Sciatic nerve (tissue), 2 donors: ENCODE results near the gene HBEGF. TPM values are rescaled to one million over a fixed set of nuclear protein-coding genes. Genes with fewer than 3 reads are reported as not detected.

Experiments used
- ATAC-seq: fragments of 200-7000 bp; cut with Tn5 transposase; one replicate; pipeline ENCODE4 v1.9.1; 2020; ENCODE audit warnings: mild to moderate bottlenecking, moderate library complexity
- DNase-seq: peaks from one replicate; pipeline ENCODE4 v3.0.0-alpha.2; 2020; ENCODE audit warnings: low spot score
- intact Hi-C: fragments of 100-400 bp; cut with DNase I; formaldehyde crosslinking; loops from one replicate; pipeline ENCODE4 v1.14.2; 2022
- total RNA-seq: library from RNA; stranded (reverse); fragmentation: NEBNext Ultra II Directional; extraction: Animal tissue kit (Norgen Biotek cat#: 25700); gene quantifications from one replicate; pipeline ENCODE4 v1.2.1, GENCODE V29; 2021
- donor health status: DM: no; HTN: no; CAD: no.
- donor health status: DM: no; HTN: no; CAD: no.

Gene HBEGF
- total RNA-seq, 1 donor from 2014 or later = 21.1 TPM

DNA sequence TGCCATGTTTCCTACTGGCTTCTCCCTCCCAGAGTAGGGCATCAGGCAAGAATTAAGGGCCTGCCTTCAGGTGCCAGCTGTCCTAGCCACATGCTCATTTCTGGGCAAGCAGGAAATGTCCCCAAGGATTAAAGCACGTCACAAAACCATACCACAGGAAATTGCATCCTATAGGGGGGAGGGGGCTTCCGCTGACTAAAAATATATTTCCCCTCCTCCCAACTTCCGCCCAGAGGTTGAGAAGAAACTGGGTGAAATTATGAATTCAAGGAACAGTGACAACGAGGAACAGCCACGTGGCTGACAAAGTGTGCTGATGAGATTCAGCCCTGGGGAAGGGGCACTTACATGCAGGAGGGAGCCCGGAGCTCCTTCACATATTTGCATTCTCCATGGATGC is 4.1 kb downstream of the HBEGF start:
- intact Hi-C loops = no loop called here
- ATAC-seq = peak; percentile 28
- no peak for DNase-seq

DNA sequence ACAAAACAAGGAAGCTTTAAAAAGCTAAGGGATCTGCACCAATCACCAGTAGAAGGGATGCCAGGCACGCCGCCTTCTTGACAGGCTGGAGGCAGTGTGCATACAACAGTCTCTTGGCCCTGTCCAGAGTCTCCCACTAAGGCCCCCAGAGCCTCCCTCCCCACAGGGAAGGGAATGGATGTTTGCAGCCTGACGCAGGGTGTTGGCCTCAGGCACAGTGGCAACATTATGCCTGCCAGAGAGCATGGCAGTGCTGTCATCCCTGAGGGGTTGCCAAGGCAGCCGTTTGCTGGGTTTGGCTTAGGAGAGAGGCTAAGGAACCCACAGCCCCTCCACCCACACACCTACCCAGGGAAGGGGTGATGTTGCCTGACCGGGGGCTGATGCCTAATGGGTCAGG is 4.8 kb downstream of the HBEGF start:
- DNase-seq (peak; percentile 74), ATAC-seq (peak; percentile 55)
- intact Hi-C loops = no loop called here

DNA sequence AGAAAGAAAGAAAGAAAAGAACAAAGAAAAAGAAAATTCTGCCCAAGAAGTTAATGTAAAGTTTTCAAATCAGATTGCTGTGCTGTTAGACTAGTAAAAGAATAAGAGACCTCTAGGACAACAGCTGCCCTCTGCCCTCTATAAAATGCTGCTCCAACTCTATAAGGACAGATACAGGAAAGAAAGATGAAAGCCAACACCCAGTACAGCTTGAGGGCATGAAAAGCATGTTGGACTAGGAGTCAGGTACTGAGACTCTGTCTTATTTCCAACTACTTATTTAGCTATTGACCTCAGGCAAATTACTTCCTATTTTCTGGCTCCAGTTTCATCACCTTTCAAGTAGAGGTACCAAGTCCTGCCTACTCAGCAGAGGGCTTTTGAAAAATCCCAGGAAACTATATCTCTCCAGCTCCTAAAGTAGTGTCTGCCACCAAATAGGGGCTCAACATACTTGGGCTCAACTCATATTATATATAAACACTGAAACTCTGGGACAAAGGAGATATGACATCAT is 5.7 kb downstream of the HBEGF start:
- ATAC-seq (no peak), DNase-seq (no peak)
- intact Hi-C loops = no loop called here

DNA sequence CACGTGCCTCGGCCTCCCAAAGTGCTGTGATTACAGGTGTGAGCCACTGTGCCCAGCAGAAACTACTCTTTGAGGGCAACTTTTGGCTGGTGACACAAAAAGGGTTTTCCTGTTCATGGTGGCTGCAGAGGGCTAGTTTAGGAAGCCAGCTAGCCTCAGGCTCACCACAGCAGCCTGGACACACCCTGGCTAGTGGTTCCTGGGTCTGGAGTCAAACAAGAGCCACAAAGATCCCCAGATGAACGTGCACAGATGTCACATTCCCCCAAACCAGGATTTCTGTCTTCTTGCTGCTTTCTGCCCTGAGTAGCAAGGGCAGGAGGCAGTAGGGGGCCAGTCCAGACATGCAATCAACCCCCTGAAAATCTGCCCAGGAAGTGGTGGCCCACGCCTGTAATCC is 6.8 kb downstream of the HBEGF start:
- intact Hi-C loops = no loop called here

DNA sequence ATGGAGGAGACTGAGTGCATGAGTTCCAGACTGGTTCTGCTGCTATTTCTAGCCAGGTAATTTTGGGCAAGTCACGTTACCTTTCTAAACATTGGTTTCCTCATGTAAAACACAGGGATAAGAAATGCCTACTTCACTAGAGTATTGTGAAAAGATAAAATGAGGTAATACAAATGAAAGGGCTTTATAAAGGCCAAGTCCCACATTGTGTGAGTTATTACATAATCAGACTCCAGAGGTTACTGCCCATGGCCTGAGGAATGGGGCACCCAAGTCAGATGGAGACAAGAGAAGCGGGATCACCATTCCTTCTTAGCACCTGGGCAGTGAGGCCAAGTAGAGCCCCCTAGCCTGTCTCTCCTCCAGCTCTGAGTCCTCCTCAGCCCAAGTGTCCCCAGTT is 7.5 kb downstream of the HBEGF start:
- ATAC-seq (no peak), DNase-seq (no peak)
- intact Hi-C loops = no loop called here

More for the DNA sequence above, 6.8 kb downstream of the HBEGF start:
- DNase-seq (no peak), ATAC-seq (no peak)

DNA sequence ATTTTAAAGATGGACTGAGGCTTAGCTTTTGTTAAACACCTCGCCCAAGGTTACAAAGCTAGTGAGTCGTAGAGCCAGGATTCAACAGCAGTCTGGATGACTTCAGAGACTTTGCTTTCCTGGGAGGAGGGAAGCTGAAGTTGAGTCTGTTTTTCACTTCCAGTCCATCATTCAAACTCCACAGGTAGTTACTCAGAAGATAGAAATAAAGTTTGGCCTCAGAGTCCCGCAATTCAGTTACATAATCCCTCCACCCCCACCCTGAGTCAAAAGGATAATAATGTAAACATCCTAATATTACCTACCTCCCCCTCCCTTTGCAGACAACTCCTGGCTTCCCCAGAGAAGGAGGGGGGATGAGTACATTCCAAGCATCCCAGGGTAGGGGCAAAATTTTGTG is 8.1 kb downstream of the HBEGF start:
- intact Hi-C loops = no loop called here
- no peak for DNase-seq
- ATAC-seq = no peak

DNA sequence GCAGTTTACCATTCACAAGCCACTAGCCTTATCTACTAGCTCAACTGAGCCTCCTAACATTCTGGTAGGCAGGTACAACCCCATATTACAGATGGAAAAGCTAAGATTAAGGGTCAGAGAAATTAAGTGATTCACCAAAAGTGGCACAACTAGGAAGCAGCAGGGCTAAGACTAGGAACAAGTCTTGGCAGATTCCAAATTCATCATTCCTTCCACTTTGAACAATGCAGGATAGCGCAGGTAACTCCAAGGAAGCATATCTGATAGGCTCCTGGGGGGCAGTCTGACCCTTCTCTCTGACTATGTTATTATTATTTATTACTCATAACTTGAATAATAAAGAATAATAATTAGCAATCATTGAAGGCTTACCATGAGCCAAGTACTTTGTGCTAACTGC is 8.5 kb downstream of the HBEGF start:
- intact Hi-C loops = no loop called here
- DNase-seq (no peak), ATAC-seq (no peak)

DNA sequence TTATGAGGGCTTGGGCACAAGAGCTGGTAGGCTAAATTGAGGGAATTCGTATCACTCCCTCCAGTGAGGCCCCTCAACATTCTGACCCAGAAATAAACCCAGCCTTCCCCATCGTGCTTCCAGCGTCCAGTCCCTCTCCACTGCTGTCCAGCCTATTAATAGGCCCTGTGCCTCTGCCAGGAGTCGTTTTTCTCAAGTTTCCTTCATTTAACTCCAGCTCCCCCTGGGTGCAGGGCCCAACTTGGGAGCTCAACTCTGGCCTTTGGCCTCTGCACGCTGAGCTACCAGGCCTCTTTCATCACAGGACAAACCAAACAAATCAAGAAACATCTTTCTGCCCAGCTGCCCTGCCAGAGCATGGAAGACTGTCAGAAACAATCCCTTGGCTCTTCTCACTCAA is 10.0 kb downstream of the HBEGF start:
- DNase-seq = no peak

DNA sequence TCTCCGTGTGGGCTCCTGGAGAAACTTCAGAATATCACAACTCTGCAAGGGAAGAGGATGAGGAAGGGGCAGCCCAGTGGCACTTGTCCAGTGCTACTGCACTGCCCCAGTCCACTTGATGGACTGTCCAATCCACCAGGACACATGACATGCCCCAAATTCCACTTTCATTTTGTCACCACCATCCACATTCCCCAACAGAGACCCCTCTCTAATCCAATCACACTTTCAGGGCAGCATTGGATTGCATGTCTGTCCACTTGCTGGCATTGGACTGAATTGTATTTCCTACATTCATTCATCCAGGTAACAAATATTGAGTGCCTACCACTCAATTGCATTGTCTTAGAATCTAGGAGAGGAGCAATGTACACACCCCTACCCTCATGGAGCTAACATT is 14.8 kb downstream of the HBEGF start:
- no peak for DNase-seq
- intact Hi-C loops = no loop called here
- no peak for ATAC-seq

More for the DNA sequence above, 10.0 kb downstream of the HBEGF start:
- intact Hi-C loops = no loop called here
- ATAC-seq = peak; percentile 82

DNA sequence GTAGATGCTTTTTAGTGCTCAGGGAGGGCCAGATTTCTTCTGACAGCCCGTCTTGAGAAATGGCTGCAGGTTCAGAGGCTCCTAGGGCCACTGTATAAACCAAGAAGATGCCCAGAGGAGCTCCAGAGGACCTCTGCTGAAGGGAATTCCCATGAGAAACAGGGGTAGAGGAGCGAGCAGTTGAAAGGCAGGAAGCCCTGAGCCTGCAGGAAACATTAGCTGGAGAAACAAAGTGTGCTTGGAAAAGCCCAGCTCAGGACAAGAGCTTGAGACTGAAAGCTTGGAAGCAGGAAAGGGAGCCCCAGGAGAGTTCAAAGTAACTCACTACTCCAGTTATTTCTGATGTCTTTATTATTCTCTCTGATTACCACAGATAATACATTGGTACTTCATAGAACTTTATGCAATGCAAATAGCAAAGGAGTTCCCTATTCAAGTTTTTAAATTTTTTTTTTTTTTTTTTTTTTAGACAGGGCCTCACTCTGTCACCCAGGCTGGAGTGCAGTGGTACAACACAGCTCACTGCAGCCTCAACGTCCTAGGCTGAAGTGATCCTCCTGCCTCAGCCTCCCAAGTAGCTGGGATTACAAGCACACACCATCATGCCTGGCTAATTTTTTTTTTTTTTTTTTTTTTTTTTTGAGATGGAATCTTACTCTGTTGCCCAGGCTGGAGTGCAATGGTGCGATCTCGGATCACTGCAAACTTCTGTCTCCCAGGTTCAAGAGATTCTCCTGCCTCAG is 16.5 kb downstream of the HBEGF start:
- DNase-seq (no peak), ATAC-seq (no peak)
- intact Hi-C loops = no loop called here

DNA sequence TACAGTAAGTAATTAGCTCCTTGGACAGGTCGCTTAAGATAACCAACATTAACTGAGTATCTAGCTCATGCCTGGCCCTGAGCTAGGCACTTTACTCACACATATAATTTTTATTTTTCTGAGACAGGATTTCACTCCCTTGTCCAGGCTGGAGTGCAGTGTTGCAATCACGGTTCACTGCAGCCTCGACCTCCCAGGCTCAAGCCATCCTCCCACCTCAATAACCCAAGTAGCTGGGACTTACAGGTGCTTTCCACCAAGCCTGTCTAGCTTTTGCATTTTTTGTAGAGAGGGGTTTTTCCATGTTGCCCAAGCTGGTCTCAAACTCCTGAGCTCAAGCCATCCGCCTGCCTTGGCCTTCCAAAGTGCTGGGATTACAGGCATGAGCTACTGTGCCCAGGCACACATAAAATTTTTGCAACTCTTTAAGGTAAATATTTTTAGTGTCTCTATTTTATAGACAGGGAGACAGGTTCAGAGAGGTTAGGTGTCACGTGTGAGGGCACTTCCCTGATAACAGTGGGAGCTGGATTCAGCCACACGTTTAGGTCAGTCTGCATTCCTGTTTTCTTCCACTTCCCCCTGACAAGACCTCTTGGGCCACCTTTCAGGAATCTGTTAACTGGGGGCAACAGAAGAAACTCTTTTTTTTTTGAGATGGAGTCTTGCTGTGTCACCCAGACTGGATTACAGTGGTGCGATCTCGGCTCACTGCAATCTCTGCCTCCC is 18.2 kb downstream of the HBEGF start:
- DNase-seq (no peak), ATAC-seq (no peak)
- intact Hi-C loops = no loop called here

DNA sequence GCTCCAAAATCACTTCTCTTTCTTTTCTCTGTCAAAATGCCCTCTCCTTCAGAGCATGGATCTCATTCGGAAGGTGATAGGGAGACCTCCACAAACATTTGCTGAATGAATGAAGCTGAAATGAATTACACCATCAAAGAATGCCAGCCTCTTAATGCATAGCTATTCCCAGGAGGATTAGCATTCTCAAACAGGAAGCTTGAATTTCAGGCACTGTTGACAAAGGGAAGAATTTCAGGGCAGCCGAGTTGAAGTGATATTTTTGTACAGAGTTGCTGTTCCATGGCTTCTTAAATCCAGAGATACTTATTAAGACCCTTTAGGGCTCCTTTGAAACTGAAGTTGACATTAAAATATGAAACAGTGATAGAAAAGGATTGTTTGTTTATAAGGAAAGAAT is 18.8 kb downstream of the HBEGF start:
- intact Hi-C loops = no loop called here
- no peak for ATAC-seq
- no peak for DNase-seq

DNA sequence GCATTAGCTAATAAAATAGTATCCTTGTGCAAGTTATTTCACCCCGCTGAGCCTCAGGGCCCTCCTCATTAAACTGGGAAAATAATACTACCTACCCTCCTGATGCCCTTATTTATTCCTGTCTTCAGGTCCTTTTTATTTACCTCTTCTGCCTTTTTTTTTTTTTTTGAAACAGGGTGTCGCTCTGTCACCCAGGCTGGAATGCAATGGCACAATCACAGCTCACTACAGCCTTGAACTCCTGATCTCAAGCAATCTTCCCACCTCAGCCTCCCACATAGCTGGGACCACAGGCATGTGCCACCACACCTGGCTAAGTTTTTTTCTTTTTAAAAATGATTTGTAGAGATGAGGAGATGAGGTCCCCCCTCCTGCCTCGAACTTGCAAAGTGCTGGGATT is 20.9 kb downstream of the HBEGF start:
- DNase-seq = no peak
- ATAC-seq = no peak
- intact Hi-C loops = no loop called here

DNA sequence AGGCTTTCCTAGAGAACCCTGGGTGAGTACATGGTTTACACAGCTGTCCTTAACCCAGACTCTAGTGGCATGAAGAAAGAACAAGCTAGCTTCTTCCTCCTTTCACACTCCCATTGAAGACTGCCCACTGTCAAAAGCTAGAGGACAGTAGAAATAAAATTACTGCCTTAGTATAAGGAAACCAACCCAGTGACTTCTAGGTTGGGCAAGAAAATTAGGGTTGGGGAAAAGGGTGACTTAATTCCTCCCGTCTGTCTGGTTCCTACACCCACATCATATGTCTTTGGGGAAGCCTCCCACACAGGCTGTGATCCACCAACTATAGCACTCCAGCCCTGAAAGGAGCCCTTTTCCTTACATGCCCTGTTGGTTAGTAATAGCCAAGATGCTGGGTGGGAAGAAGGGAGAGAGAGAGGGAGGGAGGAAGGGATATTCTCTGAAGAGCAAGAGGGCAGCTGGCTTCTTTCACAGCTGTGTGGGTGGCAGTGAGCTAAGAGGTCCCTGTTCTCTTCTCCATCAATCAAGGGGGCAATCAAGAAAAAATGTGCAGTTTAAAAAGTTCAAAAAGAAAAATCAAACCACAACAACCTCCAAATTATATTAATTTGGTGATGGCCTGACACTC is 21.7 kb downstream of the HBEGF start:
- intact Hi-C loops = no loop called here
- no peak for ATAC-seq
- DNase-seq = no peak

DNA sequence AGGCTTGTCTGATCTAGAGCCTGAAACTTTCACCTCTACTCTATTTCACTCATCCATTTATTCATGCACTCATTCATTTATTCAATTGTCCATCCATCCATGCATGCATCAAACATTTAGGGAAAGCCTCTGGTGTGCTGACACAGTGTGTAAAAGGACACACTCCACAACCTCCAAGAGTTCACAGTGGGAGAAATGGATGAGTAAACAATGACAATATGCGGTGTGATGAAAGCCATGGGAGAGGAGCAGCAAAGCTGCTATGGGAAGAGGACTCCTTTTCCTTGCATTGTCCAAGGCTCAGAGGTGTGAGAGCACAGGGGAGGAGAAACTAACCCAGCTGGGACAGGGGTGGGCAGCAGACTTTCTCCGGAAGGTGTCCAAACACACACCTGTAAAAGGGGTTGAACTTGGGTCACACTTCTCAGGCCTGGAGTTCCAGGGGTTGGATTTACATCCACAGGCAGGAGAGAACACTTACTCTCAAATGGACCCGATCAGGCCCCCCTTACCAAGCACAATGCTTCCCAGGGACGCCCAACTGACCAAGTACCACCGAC is 22.3 kb downstream of the HBEGF start:
- intact Hi-C loops = no loop called here
- ATAC-seq (no peak), DNase-seq (no peak)

DNA sequence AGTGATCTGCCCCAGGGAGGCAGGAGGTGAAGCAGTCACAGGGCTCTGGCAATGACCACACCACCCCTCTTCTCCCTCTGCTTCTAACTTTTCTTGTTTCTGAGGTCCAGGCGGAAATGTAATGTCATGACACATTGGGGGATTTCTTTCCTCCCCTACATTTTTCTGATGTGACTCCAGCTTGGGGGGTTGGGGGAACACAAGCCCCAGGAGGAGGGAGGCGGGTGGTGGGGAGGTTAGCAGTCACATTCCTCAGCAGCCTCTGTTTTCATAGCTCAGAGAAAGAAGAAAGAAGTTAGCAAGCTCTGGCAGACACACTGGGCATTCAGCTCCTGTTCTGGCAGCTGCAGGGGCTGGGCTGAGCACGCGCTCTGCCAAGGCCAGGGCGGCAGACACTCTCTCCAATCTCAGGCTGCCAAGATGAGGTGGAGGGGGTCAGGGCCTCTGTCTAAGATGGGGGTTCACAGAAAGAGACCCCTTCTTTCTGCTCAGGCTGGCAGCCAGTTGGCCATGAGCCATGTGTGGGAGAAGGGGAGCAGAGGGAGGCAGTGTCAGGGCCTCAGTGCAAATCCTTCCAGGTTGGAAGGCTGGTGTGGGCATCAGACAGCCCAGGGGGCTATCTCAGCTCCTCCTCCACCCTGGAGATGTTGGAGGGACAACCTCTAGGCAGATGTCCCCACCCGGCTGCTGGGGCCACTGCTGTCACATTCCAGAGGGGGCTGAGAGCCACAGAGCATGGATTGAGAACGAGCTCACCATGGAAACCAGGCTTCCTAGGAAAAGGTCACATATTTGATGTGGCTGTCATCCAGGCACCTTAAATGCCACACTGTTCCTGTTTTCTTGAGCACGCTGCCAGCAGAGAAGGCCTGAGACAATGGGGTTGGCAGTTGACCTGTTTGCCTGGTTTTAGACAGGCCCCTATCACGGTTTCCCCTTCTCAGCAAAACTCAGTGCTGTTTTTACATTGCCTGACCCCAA is 23.4 kb downstream of the HBEGF start:
- intact Hi-C loops = no loop called here
- DNase-seq = peak; percentile 75
- ATAC-seq = peak; percentile 64

DNA sequence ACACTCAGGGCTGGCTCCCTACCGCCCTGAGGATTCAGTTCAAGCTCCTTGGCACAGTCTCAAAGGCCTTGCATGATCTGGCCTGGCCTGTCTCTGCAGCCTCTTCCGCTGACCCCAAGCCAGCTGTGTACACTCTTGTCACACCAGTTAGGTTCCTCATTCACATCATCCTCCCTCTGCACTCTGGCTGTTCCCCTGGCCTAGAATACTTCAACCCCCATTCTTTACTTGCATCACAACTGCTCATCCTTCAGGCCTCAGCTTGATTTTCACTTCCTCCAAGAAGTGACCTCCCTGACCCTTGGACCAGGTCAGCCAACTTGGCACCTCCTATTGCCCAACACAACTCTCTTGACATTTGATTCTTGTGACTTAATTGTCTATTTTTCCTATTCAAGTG is 24.6 kb downstream of the HBEGF start:
- intact Hi-C loops = no loop called here
- DNase-seq (no peak), ATAC-seq (peak; percentile 83)

DNA sequence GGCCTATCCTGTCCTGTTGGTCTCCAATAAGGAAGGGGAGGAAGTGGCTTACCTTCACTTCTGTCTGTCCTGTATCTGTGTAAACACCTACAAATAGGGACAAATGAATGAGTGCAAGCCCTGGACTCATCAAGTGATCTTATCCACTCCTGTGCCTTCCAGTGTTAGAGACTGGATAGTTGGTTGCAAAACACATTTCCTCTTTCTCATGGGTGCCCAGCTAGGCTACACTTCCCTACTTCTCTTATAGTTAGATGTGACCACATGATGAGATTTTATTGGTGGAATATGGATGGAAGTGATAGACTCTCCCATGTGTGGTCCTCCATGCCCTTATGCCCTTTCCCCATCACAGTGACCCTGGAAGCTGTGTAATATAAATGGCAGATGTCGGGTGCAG is 26.6 kb downstream of the HBEGF start:
- intact Hi-C loops = no loop called here
- DNase-seq (no peak), ATAC-seq (no peak)

DNA sequence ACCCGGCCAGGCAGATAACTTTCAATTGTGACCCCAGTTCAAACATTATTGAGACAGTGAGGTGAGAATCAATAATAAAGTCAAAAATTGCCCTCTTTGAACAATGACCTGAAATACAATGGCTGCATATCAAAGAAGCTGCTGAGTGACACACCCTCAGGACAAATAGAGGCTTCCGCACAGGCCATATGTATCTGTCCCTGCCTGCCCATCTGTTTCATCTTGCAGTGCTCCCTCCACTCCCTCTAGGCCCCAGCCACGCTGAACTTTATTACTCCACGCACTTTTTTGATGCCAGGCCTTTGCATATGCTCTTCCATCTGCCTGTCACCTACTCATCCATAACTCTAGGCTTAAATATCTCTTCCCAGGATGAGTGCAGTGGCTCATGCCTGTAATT is 27.6 kb downstream of the HBEGF start:
- no peak for ATAC-seq
- no peak for DNase-seq
- intact Hi-C loops = no loop called here
